ENCODE measurements around the gene FBXL7. TPM values are rescaled to one million over a fixed set of nuclear protein-coding genes. Genes with fewer than 3 reads are reported as not detected.

The FBXL7 gene
- total and polyA plus RNA-seq, 2 of the 8 experiments (the other 6 are each of a cell fraction or from before 2014, with no cell fraction given), result 17.7 to 17.8 TPM

DNA sequence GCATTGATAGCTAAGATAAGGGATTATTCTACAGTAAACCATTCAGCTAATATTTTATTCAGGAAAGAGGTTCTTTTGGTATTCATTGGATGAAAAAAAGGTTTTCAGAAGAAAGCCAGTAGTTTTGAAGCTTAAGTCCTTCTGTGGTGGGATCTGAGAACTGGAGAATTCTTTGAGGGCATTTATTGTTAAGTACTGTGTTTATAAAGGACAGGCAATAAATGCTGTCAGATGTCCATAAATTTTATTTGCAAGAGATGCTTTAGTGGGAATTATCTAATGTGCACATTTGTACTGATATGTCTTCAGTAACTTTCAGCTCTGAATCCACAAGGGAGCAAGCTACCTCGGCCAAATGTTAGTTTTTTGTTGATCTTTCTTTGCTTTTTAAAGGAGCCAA lies 358.3 kb downstream of the FBXL7 start:
- no peak for DNase-seq (ENCODE audit: low read depth in 1 of 2, low spot score in 2 of 2)
- H2AFZ ChIP-seq (ENCODE audit: low read length), result no peak overlapping the region
- CTCF ChIA-PET (ENCODE audit: partially characterized antibody), result interaction anchor here (0.6 kb wide), 2 partner anchors 34 to 97 kb away, joined by 3 read pairs; no protein-coding TSS in a partner anchor

More for the DNA sequence above, 358.3 kb downstream of the FBXL7 start:
- Histone ChIP-seq H3K4me3 (ENCODE audit: extremely low read depth in 1 of 4, insufficient read depth in 2 of 4, low read depth in 3 of 4, low read length in 4 of 4) (no peak overlapping the region), H3K23ac (ENCODE audit: insufficient read length) (no peak overlapping the region), H2AK5ac (ENCODE audit: low read depth, low read length) (no peak overlapping the region), H3K4me2 (ENCODE audit: insufficient read depth in 1 of 2, low read depth in 2 of 2, low read length in 2 of 2) (no peak overlapping the region), H2BK5ac (ENCODE audit: low read depth, low read length) (no peak overlapping the region), H3K4me1 (replicated peaks in 1 of 4; ENCODE audit: control insufficient read depth in 3 of 4, insufficient read depth in 4 of 4, low read length in 3 of 4) (no peaks in the 10 kb centered on the region), H3K18ac (ENCODE audit: extremely low read depth, low read length) (no peak overlapping the region), H4K20me1 (replicated peaks in 1 of 2; ENCODE audit: control insufficient read depth in 1 of 2, insufficient read depth in 2 of 2, low read length in 2 of 2) (no peaks in the 10 kb centered on the region), H4K91ac (replicated peaks; ENCODE audit: insufficient read length, low read length) (no peak overlapping the region), H3K56ac (replicated peaks; ENCODE audit: insufficient read length, low read depth, low read length) (no peak overlapping the region), H4K5ac (ENCODE audit: insufficient read length, low read depth, low read length) (no peak overlapping the region), H4K8ac (ENCODE audit: extremely low read depth, insufficient read depth, low read length) (no peak overlapping the region), H3K79me1 (ENCODE audit: low read depth, low read length) (no peaks in the 10 kb centered on the region), H3K27me3 (replicated peaks in 1 of 4; ENCODE audit: control insufficient read depth in 3 of 4, extremely low read depth in 1 of 4, insufficient read depth in 3 of 4, low read length in 3 of 4) (no peaks in the 10 kb centered on the region), H3K23me2 (ENCODE audit: low read depth, low read length) (no peaks in the 10 kb centered on the region), H3K36me3 (ENCODE audit: control insufficient read depth in 2 of 4, insufficient read depth in 4 of 4, low read length in 3 of 4) (no peaks in the 10 kb centered on the region; a peak in 1 of 8 replicates), H3K79me2 (ENCODE audit: control insufficient read depth in 1 of 2, insufficient read depth in 2 of 2, low read length in 2 of 2) (peaks cover 0 to 2% of the 10 kb centered on the region in 2 experiments; a peak in 1 of 4 replicates), H2BK12ac (ENCODE audit: low read depth, low read length) (no peak overlapping the region), H2BK20ac (ENCODE audit: low read length) (no peak overlapping the region), H3K9me3 (ENCODE audit: insufficient read depth in 2 of 2, low read depth in 1 of 2, low read length in 1 of 2) (peaks cover 0 to 6% of the 10 kb centered on the region in 2 experiments; a peak in 3 of 4 replicates), H2BK120ac (replicated peaks; ENCODE audit: low read depth, low read length) (no peak overlapping the region), H3K27ac (ENCODE audit: low read depth, low read length) (no peak overlapping the region), H3K4ac (replicated peaks; ENCODE audit: insufficient read length, low read depth, low read length) (no peak overlapping the region), H2BK15ac (ENCODE audit: low read length) (no peak overlapping the region), H3K9ac (replicated peaks in 1 of 4; ENCODE audit: extremely low read depth in 1 of 4, low read depth in 3 of 4, low read length in 3 of 4) (no peak overlapping the region), H3K14ac (ENCODE audit: insufficient read length) (no peak overlapping the region)
- TF ChIP-seq EP300 (IDR thresholded peaks at IDR 0.05; ENCODE audit: borderline replicate concordance in 1 of 2, low read depth in 2 of 2, low read length in 2 of 2) (no peak), CBX8 (IDR thresholded peaks at IDR 0.05; ENCODE audit: borderline replicate concordance, low read depth, low read length) (no peak), POU5F1 (IDR thresholded peaks at IDR 0.05; ENCODE audit: low read depth, low read length) (no peak), SP4 (IDR thresholded peaks at IDR 0.05; ENCODE audit: low read length) (no peak), CREB1 (IDR thresholded peaks at IDR 0.05) (no peak), HDAC6 (IDR thresholded peaks at IDR 0.05; ENCODE audit: low read depth, low read length) (no peak), POLR2A (IDR thresholded peaks at IDR 0.05; ENCODE audit: control extremely low read depth in 1 of 2, low read depth in 2 of 2, low read length in 2 of 2) (no peak), KDM4A (IDR thresholded peaks at IDR 0.05; ENCODE audit: low read depth, low read length, severe bottlenecking) (no peak)
- POLR2A ChIA-PET (ENCODE audit: partially characterized antibody), result interaction anchor here (0.6 kb wide), 1 partner anchor 10 kb away, joined by 3 read pairs; no protein-coding TSS in a partner anchor
- no peak for FAIRE-seq
- WGBS, 2 experiments (ENCODE audit: extremely low coverage in 1 of 2, insufficient coverage in 1 of 2, insufficient read length in 1 of 2, insufficient replicate concordance in 2 of 2, low coverage in 1 of 2, low lambda C conversion rate in 2 of 2, missing lambda C conversion rate in 1 of 2), result 96% methylated on average over 1 of the region's 1 CpG; no CpG with 5 or more reads in 1 of the 2 experiments

All from H1 (cell line).